Frontal cortex (tissue), 4 donors: ENCODE data around the gene GGT1. TPM values are rescaled to one million over a fixed set of nuclear protein-coding genes. Genes with fewer than 3 reads are reported as not detected.
A peak's percentile ranks its signal among the peaks of the same experiment; 100 is the strongest.
"Not testable (repeated sequence)": the region's sequence is repeated elsewhere in the genome, so short reads cannot be mapped to it uniquely, and the experiment has no call there.

Experiments used
- DNase-seq, 2 donors: peaks; one replicate each; pipeline ENCODE4 v3.0.0; 2012; ENCODE audit warnings: low spot score in 2 of 2
- FAIRE-seq: peaks from 2 replicates; lab custom pipeline; 2012; peaks lifted over from hg19 to GRCh38; lab: Jason Lieb, UNC
- total RNA-seq: library from RNA; depleted of rRNA; stranded (reverse); fragments of >200 nt; gene quantifications from one replicate; pipeline ENCODE4 v1.2.3, GENCODE V29; 2014
- donor health status: control.
- donor health status: control.
- donor health status: control.

GGT1 gene
- total RNA-seq, result 2.0 TPM

DNA sequence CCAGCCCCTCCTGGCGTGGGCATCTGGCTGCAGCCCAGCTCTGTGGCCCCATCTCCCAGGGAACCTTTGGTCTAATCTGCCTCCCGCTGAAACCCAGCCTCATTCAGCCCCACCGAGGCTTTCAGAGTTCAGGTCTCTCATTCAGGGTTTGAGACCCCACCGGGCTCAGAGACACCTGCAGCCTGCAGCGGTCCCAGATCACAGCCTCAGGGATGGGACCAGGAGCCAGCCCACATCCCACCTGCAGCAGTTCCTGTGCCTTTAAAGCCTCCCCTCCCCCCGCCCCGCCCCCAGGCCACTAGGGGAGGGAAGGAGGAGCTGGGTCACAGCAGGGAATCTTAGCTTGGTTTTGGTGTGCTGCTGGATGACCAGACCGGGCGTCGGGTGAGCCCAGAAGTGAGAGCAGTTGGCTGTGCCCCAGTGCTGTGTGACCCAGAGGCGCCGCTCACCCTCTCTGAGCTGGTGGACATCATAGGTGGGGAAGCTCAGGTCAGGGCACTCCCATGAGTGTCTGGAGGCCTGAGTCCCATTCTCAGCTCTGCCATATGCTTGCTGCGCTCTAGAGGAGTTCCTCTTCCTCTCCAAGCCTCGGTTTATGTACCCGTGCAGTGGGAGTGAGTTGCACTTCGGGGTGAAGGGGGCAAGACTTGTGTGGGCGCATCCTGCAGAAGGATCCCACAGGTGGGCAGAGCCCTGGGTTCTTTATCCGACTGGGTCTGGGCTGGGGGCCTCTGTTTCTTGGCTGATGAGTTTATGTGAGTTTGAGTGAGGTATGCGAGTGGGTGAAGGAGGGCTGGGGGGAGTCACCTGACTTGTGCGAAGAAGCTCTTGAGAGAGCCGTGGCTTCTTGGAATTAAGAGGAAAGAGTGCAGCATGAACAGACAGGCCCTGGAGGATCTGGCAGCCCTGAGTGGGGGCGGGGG, at the start of gene GGT1:
Gene GGT1 (plus strand): TSS at position 347 of the 923 bp plus-strand sequence. CDS start 7,889 bp downstream, outside the sequence.
- not testable (repeated sequence) for DNase-seq, FAIRE-seq

DNA sequence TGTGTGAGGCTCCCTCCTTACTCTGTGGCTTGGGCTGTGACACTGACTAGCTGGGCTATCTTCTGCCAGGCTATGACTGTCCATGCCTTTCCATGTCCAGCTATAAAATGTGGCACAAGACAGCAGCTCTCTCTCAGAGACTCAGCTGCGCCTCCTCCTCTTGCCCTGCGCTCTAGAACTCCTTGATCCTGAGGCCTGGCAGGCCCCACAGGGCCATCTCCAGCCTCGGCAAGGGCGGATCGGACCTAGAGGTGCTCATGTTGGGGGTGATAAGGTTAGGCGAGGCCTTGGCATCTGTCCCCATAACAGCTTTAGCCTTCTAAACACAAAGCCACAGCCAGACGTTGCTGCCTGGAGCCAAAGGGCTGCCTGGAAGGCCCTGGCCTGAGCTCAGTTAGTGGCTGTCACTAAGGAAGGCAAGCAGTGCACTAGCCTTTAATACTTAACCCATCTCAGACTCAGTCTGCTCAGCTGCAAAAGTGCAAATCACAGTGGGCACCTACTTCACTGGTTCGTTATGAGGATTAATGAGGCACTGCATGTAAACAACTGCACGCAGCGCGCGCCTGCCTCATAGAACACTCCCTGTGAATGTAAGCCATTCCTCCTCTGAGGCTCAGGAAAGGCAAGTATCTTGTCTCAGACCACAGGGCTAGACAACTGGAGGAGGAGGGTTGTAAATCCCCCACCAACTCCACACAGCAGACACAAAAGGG, 49.2 kb upstream of the GGT1 start:
- no peak for FAIRE-seq
- no peak for DNase-seq

DNA sequence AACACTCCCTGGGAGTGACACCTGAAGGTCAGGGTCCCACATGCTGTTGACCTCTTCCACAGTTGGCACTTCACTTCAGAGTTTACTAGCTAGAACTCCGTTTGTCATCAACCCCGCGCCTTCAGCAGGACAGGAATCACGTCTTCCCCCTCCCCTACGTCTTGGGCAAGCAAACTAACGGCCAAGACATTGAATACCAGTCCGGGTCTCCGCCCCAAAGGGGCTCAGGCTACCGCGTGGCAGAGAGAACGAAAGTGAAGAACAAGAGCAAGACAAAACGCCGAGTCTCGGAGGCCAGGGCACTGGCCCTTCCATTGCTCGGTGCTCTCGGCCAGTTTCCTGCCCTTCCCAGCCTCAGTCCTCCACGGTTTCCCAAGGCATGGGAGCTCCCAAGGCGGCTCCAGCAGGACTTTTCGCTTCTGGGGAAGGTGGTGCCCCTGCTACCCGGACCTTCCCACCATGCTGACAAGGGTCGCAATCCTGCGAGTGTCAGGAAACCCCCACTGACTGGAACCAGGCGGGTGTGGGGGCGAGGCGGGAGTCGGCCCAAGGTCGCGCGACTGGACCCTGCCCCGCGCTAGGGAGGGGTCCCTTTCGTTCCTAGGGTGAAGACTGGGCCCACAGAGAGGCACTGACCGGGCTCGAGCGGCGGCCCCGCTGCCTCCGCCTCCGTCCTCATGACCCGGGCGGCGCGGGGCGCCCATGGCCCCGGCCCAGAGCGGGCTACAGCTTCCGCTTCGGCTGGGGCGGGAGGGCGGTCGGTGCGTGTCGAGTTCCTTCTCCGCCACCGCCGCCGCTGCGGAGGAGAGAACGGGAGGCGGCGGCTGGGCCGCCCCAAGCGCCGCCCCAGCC, 48.5 kb upstream of the GGT1 start, which contains the start of gene GUCD1:
Gene GUCD1 (minus strand): TSS at position 826 of the 852 bp plus-strand sequence. CDS start 147 bp downstream, at position 679.
- DNase-seq (no peak), FAIRE-seq (no peak)

DNA sequence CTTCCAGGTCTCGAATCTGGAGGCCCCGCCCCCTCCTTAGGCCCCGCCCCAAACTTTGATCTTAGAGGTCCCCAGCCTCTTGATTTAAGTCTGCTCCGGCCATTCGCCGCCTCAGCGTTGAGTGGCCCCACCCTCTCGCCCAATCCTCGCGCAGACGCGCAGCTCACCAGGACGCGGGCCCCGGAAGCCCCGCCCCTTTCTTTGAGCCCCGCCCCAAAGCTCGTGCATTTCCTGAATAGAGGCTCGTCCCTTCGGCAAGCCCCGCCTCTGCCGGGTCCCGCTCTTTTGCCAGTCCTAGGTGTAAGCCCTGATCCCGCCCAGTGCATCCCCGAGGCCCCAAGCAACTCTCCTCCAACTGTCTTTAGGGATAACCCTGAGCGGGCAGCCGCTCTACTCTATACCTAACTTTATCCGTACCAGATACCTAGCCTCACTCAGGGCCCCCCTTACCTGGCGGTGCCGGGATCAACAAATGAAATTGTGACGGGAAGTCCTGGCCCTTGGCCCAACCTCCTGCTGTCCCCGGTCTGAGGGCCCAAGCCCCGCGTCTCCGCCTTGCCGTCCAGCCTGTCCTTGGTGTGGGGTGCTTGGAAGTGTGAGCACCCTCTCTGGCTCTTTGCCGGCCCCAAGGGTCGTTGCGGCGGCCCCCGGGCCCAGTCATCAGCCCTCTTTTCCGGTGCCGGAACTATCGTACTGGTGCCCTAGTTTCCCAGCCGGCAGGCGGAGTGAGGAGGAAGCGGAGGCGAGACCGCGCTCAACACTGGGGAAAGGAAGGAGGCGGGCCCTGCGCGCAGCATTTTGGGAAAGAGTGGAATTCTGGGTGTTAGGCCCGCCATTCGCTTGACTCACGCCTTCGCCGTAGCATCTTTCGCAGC, 47.6 kb upstream of the GGT1 start, which contains the start of gene SNRPD3:
Gene SNRPD3 (plus strand): TSS at position 835 of the 875 bp plus-strand sequence. CDS start 1,676 bp downstream, outside the sequence.
- FAIRE-seq (no peak), DNase-seq (peak; percentile 98 to 99)

DNA sequence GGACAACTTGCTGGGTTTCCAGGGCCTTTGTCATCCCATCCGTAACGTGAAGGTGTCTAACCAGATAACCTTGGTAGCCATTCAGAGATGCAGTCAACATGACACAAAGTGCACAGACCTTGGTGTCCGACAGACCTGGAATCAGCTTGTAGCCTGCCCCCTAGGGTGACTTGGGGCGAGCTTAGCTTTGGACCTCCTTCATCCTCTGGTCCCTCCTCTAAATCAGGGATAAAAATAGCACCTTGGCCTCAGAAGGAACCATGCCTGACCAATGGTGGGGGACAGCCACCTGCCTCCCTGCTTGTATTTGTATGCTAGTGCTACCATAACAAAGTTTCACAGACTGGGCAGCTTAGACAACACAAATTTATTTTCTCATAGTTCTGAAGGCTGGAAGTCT, 43.5 kb upstream of the GGT1 start:
- no peak for FAIRE-seq

DNA sequence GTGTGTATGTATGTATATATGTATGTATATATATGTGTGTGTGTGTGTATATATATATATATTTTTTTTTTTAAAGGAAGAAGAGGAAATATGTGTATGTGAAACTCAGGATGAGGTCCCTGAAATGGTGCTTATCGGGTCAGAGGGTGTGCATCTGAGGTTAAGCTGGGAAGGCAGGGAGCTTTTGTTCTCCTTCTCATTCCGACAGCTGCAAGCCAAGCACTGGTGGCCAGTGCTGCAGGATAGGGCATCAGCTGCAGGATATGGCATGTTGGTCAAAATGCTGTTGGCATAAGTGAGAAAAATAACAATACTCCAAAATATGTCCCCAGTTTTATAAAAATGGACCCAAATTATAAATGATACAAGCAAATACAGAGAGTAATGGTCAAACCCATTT, 39.7 kb upstream of the GGT1 start:
- FAIRE-seq, result no peak
- no peak for DNase-seq

More for the DNA sequence above, 43.5 kb upstream of the GGT1 start:
- no peak for DNase-seq

DNA sequence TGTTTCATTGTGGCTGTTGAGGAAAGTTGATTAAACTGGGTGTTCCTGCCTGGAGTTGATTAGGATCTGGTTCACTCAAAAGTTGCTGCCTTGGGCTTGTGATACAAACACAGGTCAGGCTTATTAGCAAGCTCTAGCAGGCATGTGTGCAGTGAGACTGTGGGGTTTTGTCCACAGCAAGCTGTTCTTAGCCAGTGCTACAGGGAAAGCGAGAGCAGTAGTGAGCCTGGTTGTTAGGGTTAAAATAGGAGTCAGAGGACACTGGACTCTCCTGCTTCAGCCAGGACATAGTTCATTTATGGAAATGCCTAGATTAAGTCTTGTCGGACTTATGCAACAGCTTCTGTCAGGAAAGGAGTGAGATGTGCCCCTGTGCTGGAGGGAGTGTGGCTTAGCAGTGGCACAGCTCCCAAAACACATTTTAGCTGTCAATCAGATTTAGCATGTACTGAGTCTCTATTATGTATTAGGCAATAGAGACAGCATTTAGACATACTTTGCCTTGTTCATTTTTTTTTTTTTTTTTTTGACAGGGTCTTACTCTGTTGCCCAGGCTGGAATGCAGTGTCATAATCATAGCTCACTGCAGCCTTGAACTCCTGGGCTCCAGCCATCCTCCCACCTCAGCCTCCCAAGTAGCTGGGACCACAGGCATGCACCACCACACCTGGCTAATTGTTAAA, 38.5 kb upstream of the GGT1 start:
- FAIRE-seq (no peak), DNase-seq (no peak)

DNA sequence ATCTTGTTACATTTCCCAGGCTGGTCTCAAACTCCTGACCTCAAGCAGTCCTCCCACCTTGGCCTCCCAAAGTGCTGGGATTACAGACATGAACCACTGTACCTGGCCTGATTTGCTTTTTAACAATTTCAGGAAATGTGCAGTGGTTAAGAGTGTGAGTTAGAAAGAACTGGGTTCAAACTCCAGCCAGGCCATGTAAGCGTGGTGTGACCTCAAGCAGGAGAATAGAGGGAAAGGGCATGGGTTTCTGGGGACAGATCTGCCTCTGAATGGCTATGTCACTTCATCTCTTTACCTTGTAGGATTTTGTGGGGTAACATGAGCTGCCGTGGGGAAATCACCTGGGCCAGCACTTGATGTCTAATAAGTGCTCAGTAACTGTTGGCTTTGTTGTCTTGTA, 37.9 kb upstream of the GGT1 start:
- FAIRE-seq (no peak), DNase-seq (no peak)

DNA sequence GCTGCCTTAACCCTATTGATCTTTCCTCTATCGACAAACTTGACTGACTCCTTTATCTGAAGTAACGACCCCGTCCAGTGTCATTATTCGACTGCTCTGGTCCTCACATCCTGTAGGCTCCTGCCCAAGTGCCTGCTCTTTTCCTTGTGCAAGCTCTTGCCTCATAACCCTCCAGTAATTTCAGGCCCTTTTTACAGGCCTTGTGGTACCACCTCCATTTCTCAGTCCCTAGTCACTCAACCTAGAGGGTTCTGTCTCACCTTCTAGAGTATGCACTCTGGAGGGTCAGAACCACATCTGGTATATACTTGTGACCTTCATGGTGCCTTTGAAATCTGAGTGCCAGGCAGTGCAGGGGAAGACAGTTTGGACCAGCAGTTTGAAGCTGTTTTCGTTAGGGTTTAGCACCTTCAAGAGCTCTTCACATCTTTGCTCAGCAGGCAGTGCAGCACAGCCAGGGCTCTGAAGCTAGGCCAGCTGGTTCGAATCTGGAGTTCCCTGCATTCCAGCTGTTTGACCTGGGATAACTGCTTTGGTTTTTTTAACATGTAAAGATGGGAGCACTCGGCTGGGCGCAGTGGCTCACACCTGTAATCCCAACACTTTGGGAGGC, 36.0 kb upstream of the GGT1 start:
- no peak for FAIRE-seq

DNA sequence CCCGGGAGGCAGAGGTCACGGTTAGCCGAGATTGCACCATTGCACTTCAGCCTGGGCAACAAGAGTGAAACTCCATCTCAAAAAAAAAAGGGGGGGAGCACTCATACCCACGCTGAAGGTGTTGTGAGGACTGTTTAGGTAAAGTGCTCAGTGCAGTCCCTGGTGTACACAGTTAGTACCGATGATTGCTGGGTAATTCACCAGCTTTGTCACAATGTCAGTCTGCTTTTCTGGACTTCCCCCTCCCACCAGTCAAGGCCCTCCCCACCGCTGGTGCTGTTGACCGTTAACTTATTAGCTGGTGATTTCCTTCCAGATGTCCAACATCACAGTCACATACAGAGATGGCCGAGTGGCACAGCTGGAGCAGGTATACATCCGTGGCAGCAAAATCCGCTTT, 35.3 kb upstream of the GGT1 start:
- DNase-seq (no peak), FAIRE-seq (no peak)

More for the DNA sequence above, 36.0 kb upstream of the GGT1 start:
- no peak for DNase-seq

DNA sequence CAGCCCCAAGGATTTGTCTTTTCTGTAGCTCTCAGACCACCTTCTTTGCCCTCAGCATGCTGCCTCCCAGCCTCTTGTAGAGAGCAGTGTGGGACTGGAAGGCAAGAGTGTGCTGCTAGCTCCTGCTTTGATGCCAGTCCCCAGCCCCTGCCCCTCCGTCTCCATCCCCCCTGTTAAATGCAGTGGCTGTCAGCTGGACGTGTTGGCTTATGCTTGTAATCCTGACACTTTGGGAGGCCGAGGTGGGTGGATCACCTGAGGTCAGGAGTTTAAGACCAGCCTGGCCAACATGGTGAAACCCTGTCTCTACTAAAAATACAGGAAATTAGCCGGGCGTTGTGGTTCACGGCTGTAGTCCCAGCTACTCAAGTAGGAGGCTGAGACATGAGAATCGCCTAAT, 31.7 kb upstream of the GGT1 start:
- no peak for FAIRE-seq

DNA sequence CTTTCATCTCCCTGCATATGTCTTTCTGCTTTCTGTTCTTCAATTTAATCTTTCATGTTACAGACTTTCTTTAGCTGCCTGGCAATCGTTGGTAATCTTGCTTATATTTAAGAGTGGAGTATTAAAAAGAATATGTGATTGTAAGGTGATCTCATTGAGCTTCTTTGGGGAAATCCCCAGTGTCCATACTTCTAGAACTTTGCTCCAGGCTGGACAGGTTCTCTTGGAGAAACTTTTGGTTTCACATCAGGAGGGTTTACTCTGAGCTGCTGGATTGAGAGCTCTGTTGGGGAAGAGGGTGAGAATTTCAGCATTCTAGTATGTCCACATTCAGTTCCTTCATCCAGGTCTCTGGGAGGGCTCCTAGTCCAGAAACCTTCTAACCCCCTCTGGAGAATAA, 26.2 kb upstream of the GGT1 start:
- DNase-seq (no peak), FAIRE-seq (no peak)

More for the DNA sequence above, 31.7 kb upstream of the GGT1 start:
- DNase-seq, result no peak

DNA sequence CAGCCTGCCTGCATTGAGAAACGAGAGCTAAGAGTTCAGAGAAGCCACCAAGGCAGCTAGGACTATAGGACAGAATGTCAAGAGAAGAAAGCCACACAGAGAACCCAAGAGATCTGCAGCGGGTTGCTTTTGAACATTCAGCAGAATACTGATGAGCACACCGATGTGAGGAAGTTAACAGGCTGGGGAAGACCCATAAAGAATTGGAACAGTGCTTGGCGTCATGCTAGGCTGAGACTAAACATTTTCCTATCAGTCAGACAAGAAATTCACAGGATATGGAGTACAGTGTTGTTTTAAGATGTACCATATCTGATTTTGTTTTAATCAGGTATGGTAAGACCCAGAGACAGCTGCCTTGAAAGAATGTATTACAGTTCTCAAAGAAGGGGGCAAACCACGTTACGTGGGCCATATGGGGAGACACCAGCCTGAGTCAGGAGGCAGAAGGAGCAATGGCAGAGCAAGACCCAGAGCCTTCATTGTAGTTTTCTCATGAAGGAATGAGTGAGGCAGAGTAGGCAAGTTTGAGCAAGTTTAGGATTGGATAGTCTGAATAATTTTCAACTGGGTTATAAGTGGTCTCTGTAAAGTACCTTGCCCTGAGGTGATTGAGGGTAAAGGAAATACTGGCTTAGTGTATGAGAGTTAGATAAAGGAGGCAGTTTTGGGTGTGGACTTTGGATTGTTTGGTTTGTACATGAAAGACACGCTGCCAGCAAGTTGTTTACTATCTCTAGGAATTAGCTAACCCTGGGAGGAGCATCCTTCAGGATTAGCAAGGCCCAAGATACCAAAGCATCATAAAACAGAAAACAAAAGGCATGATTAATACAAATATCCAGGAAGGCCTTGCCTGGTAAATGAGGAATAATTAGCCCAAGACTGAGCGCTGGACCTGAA, 24.4 kb upstream of the GGT1 start:
- no peak for DNase-seq
- FAIRE-seq, result no peak

DNA sequence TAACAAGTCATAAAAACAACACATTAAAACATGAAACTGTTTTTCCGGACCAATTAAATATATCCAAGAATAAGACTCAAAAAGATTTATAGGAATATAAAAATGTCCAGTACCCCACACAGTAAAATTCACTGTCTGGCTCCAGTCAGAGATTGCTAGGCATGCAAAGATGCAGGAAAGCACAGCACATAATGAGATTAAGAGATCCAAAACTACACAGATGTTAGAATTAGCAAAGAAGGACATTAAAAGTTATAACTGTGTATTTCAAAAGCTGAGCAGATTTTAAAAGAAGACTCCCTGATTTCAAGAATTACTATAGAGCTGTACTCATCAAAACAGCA, 23.8 kb upstream of the GGT1 start:
- FAIRE-seq, result no peak

DNA sequence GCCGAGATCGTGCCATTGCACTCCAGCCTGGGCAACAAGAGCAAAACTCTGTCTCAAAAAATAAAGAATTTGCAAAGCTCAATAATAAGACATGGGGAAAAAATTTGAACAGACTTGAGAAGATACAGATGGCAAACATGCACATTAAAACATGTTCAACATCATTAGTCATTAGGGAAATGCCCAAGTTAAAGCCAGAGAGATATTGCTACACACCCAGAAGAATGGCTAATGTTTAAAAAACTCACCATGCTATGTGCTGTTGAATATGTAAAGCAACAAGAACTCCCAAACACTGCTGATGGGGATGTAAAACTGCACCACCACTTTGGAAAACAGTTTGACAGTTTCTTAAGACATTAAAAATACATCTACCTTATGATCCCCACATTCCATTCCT, 22.7 kb upstream of the GGT1 start:
- no peak for FAIRE-seq
- DNase-seq, result no peak

More for the DNA sequence above, 23.8 kb upstream of the GGT1 start:
- DNase-seq, result no peak

DNA sequence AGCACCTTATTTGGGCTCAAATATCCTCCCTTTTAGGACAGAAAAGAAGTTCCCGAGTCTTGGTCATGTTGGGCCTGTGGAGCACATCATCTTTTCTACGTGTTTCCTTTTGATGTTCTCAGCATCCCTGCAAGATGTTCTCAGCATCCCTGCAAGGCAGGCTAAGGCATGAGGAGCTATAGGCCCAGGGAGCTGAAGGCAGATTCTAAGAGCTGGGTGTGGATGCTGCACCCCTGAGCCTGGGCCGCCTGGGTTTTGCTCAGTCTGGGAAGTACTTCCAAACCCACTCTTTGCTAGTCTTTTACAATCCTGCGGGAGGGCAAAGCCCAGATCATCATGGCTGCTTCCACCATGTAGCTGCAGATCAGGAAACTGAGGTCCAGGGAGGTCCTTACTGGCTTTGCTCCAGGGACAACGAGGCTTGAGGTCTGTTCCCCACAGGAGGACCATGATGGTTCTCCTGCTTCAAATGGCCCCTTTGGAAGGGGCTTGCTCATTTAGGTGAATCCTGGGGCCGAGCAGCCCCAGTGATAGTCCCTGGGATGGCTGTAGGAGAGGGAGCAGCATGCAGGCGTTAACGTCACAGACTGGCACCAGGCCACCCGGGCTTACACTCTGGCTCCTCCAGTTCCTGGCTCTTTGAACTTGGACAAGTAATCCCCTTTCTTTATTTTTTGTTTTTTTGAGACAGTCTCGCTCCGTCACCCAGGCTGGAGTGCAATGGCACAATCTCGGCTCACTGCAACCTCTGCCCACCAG, 20.8 kb upstream of the GGT1 start:
- DNase-seq, result no peak
- no peak for FAIRE-seq
